Muscle layer of colon (tissue), 2 donors: ENCODE measurements around the gene CBLIF.

Experiments used
- H3K27ac ChIP-seq: one replicate; pipeline ENCODE4 v1.7.0; 2013; ENCODE audit warnings: low read depth, mild to moderate bottlenecking, low read length, moderate library complexity
- H3K27me3 ChIP-seq, 2 donors: one replicate each; pipeline ENCODE4 v1.7.0; 2013; ENCODE audit warnings: low read length in 2 of 2, mild to moderate bottlenecking in 2 of 2; ENCODE audit not compliant: insufficient read depth in 2 of 2, control insufficient read depth in 1 of 2
- H3K36me3 ChIP-seq: one replicate; pipeline ENCODE4 v1.7.0; 2013; ENCODE audit warnings: mild to moderate bottlenecking, low read length; ENCODE audit not compliant: insufficient read depth
- H3K4me1 ChIP-seq: one replicate; pipeline ENCODE4 v1.7.0; 2013; ENCODE audit warnings: mild to moderate bottlenecking, low read length; ENCODE audit not compliant: insufficient read depth
- H3K4me3 ChIP-seq, 2 donors: one replicate each; pipeline ENCODE4 v1.7.0; 2013; ENCODE audit warnings: low read length in 2 of 2, low read depth in 1 of 2, mild to moderate bottlenecking in 1 of 2, moderate library complexity in 1 of 2
- H3K9ac ChIP-seq: one replicate; pipeline ENCODE4 v1.7.0; 2013; ENCODE audit warnings: low read length
- H3K9me3 ChIP-seq: one replicate; pipeline ENCODE4 v1.7.0; 2013; ENCODE audit warnings: mild to moderate bottlenecking, low read length
- donor health status: abdominal sarcoma.
- donor health status: Adenocarcinoma of cecum.

Gene CBLIF

GRCh38 chr11:59812220-59812619 is 33.1 kb downstream of the CBLIF start:
- peaks cover 8% of the 10 kb centered on the region for H3K36me3 ChIP-seq
- H3K9ac ChIP-seq, result no peak overlapping the region
- H3K27ac ChIP-seq, result no peak overlapping the region
- H3K9me3 ChIP-seq, result no peaks in the 10 kb centered on the region
- no peak overlapping the region for H3K4me3 ChIP-seq
- no peaks in the 10 kb centered on the region for H3K4me1 ChIP-seq
- H3K27me3 ChIP-seq, result no peaks in the 10 kb centered on the region

- no peaks in the 10 kb centered on the region for H3K9me3 ChIP-seq
- H3K27ac ChIP-seq, result peak overlapping the region; percentile 90
- no peaks in the 10 kb centered on the region for H3K4me1 ChIP-seq
- no peaks in the 10 kb centered on the region for H3K27me3 ChIP-seq
- peak overlapping the region; percentile 86 to 99 for H3K4me3 ChIP-seq
- no peak overlapping the region for H3K9ac ChIP-seq
- peaks cover 20% of the 10 kb centered on the region for H3K36me3 ChIP-seq
Measured at GRCh38 chr11:59810911-59811259, 34.4 kb downstream of the CBLIF start.

GRCh38 chr11:59810189-59810910 is 34.9 kb downstream of the CBLIF start, which contains the start of gene MRPL16:
Gene MRPL16 (minus strand): TSS chr11:59810778. CDS start chr11:59810658, 120 bp downstream.
- Histone ChIP-seq H3K9ac (peak within 1 kb of the TSS; percentile 94), H3K27me3 (no peaks in the 10 kb centered on the region), H3K9me3 (no peaks in the 10 kb centered on the region), H3K4me1 (no peaks in the 10 kb centered on the region), H3K27ac (peak within 1 kb of the TSS; percentile 90), H3K4me3 (peak within 1 kb of the TSS; percentile 86 to 99), H3K36me3 (peaks cover 25% of the 10 kb centered on the region)

GRCh38 chr11:59807047-59807610 is 38.2 kb downstream of the CBLIF start:
- Histone ChIP-seq H3K9ac (no peak overlapping the region), H3K27ac (no peak overlapping the region), H3K4me3 (no peak overlapping the region), H3K36me3 (peaks cover 37% of the 10 kb centered on the region), H3K27me3 (no peaks in the 10 kb centered on the region), H3K4me1 (peaks cover 2% of the 10 kb centered on the region), H3K9me3 (no peaks in the 10 kb centered on the region)

GRCh38 chr11:59804061-59804460 is 41.2 kb downstream of the CBLIF start:
- no peaks in the 10 kb centered on the region for H3K9me3 ChIP-seq
- no peak overlapping the region for H3K9ac ChIP-seq
- no peak overlapping the region for H3K4me3 ChIP-seq
- peaks cover 4% of the 10 kb centered on the region for H3K4me1 ChIP-seq
- peaks cover 47% of the 10 kb centered on the region for H3K36me3 ChIP-seq
- H3K27ac ChIP-seq, result no peak overlapping the region
- no peaks in the 10 kb centered on the region for H3K27me3 ChIP-seq

GRCh38 chr11:59802639-59803176 is 42.6 kb downstream of the CBLIF start:
- peak overlapping the region; percentile 4 for H3K9ac ChIP-seq
- no peak overlapping the region for H3K4me3 ChIP-seq

GRCh38 chr11:59801981-59802638 is 43.2 kb downstream of the CBLIF start:
- Histone ChIP-seq H3K9ac (peak overlapping the region; percentile 4), H3K4me3 (no peak overlapping the region), H3K4me1 (peaks cover 4% of the 10 kb centered on the region), H3K36me3 (peaks cover 46% of the 10 kb centered on the region), H3K27me3 (no peaks in the 10 kb centered on the region), H3K27ac (no peak overlapping the region), H3K9me3 (no peaks in the 10 kb centered on the region)

More at GRCh38 chr11:59802639-59803176, 42.6 kb downstream of the CBLIF start:
- Histone ChIP-seq H3K9me3 (no peaks in the 10 kb centered on the region), H3K27me3 (no peaks in the 10 kb centered on the region), H3K27ac (no peak overlapping the region), H3K4me1 (peaks cover 4% of the 10 kb centered on the region), H3K36me3 (peaks cover 46% of the 10 kb centered on the region)

- Histone ChIP-seq H3K36me3 (peaks cover 42% of the 10 kb centered on the region), H3K9ac (no peak overlapping the region), H3K4me3 (no peak overlapping the region), H3K27me3 (no peaks in the 10 kb centered on the region), H3K4me1 (peaks cover 4% of the 10 kb centered on the region), H3K9me3 (no peaks in the 10 kb centered on the region), H3K27ac (no peak overlapping the region)
Measured at GRCh38 chr11:59801160-59801706, 44.1 kb downstream of the CBLIF start.

- no peak overlapping the region for H3K27ac ChIP-seq
- no peak overlapping the region for H3K9ac ChIP-seq
- H3K36me3 ChIP-seq, result peaks cover 43% of the 10 kb centered on the region
- peaks cover 4% of the 10 kb centered on the region for H3K4me1 ChIP-seq
- no peak overlapping the region for H3K4me3 ChIP-seq
- no peaks in the 10 kb centered on the region for H3K9me3 ChIP-seq
- no peaks in the 10 kb centered on the region for H3K27me3 ChIP-seq
Measured at GRCh38 chr11:59800390-59801025, 44.8 kb downstream of the CBLIF start.

- H3K36me3 ChIP-seq, result peaks cover 53% of the 10 kb centered on the region
- no peaks in the 10 kb centered on the region for H3K9me3 ChIP-seq
Measured at GRCh38 chr11:59794417-59794816, 50.9 kb downstream of the CBLIF start.

GRCh38 chr11:59792507-59792906 is 52.8 kb downstream of the CBLIF start:
- H3K27ac ChIP-seq, result no peak overlapping the region
- H3K27me3 ChIP-seq, result no peaks in the 10 kb centered on the region
- no peaks in the 10 kb centered on the region for H3K9me3 ChIP-seq
- no peaks in the 10 kb centered on the region for H3K4me1 ChIP-seq
- no peak overlapping the region for H3K4me3 ChIP-seq
- H3K36me3 ChIP-seq, result peaks cover 48% of the 10 kb centered on the region
- no peak overlapping the region for H3K9ac ChIP-seq

More at GRCh38 chr11:59794417-59794816, 50.9 kb downstream of the CBLIF start:
- no peaks in the 10 kb centered on the region for H3K27me3 ChIP-seq
- no peak overlapping the region for H3K4me3 ChIP-seq
- no peaks in the 10 kb centered on the region for H3K4me1 ChIP-seq
- H3K27ac ChIP-seq, result no peak overlapping the region
- no peak overlapping the region for H3K9ac ChIP-seq
